Neuronal stem cell (in vitro differentiated cells): ENCODE data around the gene USP20.

Source experiments
- DNase-seq: peaks from one replicate; pipeline ENCODE4 v3.0.0-alpha.2; 2013; ENCODE audit warnings: low spot score
- H2AFZ ChIP-seq: one replicate; pipeline ENCODE4 v1.6.1; 2013; ENCODE audit warnings: mild to moderate bottlenecking, low read length, inconsistent platforms
- H2AK5ac ChIP-seq: 2 replicates; pipeline ENCODE4 v1.6.1; 2013; ENCODE audit warnings: low read depth, mild to moderate bottlenecking, inconsistent platforms, low read length, moderate library complexity, mixed read lengths
- H2BK120ac ChIP-seq: 2 replicates; pipeline ENCODE4 v1.6.1; 2013; ENCODE audit warnings: low read depth, mild to moderate bottlenecking, inconsistent platforms, low read length, moderate library complexity, mixed read lengths
- H2BK12ac ChIP-seq: one replicate; pipeline ENCODE4 v1.6.1; 2013; ENCODE audit warnings: low read length, inconsistent platforms
- H2BK15ac ChIP-seq: 2 replicates; pipeline ENCODE4 v1.6.1; 2013; ENCODE audit warnings: mild to moderate bottlenecking, low read length, inconsistent platforms, mixed read lengths
- H2BK5ac ChIP-seq: one replicate; pipeline ENCODE4 v1.6.1; 2013; ENCODE audit warnings: inconsistent platforms, mild to moderate bottlenecking, low read length, moderate library complexity
- H3K14ac ChIP-seq: one replicate; pipeline ENCODE4 v1.6.1; 2013; ENCODE audit warnings: low read length, inconsistent platforms
- H3K18ac ChIP-seq: 2 replicates; pipeline ENCODE4 v1.6.1; 2013; ENCODE audit warnings: low read length, inconsistent platforms
- H3K23ac ChIP-seq: 2 replicates; pipeline ENCODE4 v1.6.1; 2013; ENCODE audit warnings: low read depth, mild to moderate bottlenecking, mixed read lengths, low read length, inconsistent platforms; ENCODE audit not compliant: poor library complexity
- H3K27ac ChIP-seq: replicated peaks from 3 replicates; pipeline ENCODE4 v1.5.1; 2013; ENCODE audit warnings: low read length, inconsistent platforms
- H3K27me3 ChIP-seq, 3 experiments: 2 replicates each; pipeline ENCODE4 v1.6.1; 2013; ENCODE audit warnings: low read length in 3 of 3, mild to moderate bottlenecking in 2 of 3, inconsistent platforms in 1 of 3, low read depth in 1 of 3, mixed read lengths in 1 of 3, moderate library complexity in 1 of 3; ENCODE audit not compliant: control insufficient read depth in 3 of 3, insufficient read depth in 3 of 3
- H3K36me3 ChIP-seq, 2 donors: replicated peaks in 1 of 2; 2 replicates each; pipeline ENCODE4 v1.6.1; 2013; ENCODE audit warnings: low read length in 2 of 2; ENCODE audit not compliant: control insufficient read depth in 2 of 2, insufficient read depth in 2 of 2
- H3K4ac ChIP-seq: 2 replicates; pipeline ENCODE4 v1.6.1; 2013; ENCODE audit warnings: inconsistent platforms, mild to moderate bottlenecking, low read length, moderate library complexity
- H3K4me1 ChIP-seq, 2 donors: 1 replicate in 1 of 2; 2 replicates in 1 of 2; pipeline ENCODE4 v1.6.1; 2013; ENCODE audit warnings: low read length in 2 of 2, low read depth in 1 of 2; ENCODE audit not compliant: control insufficient read depth in 2 of 2, insufficient read depth in 1 of 2
- H3K4me2 ChIP-seq: one replicate; pipeline ENCODE4 v1.6.1; 2013; ENCODE audit warnings: mild to moderate bottlenecking, low read length, inconsistent platforms; ENCODE audit not compliant: insufficient read depth, poor library complexity, severe bottlenecking
- H3K4me3 ChIP-seq, 2 donors: 2 replicates each; pipeline ENCODE4 v1.5.1; 2013; ENCODE audit warnings: low read length in 2 of 2, mild to moderate bottlenecking in 2 of 2, inconsistent platforms in 1 of 2, moderate library complexity in 1 of 2
- H3K79me1 ChIP-seq: one replicate; pipeline ENCODE4 v1.6.1; 2013; ENCODE audit warnings: low read depth, mild to moderate bottlenecking, inconsistent platforms, low read length, moderate library complexity
- H3K9ac ChIP-seq: one replicate; pipeline ENCODE4 v1.6.1; 2013; ENCODE audit warnings: mild to moderate bottlenecking, low read depth, low read length, inconsistent platforms; ENCODE audit not compliant: poor library complexity
- H3K9me3 ChIP-seq, 2 donors: replicated peaks in 1 of 2; 2 replicates each; pipeline versions ENCODE3 to v1.6.1; 2013; ENCODE audit warnings: low read length in 2 of 2, mild to moderate bottlenecking in 2 of 2, inconsistent platforms in 1 of 2, low read depth in 1 of 2, mixed read lengths in 1 of 2, moderate library complexity in 1 of 2; ENCODE audit not compliant: control insufficient read depth in 2 of 2, insufficient read depth in 1 of 2
- H4K8ac ChIP-seq: one replicate; pipeline ENCODE4 v1.6.1; 2013; ENCODE audit warnings: low read depth, mild to moderate bottlenecking, inconsistent platforms, low read length, moderate library complexity
- H4K91ac ChIP-seq: one replicate; pipeline ENCODE4 v1.6.1; 2013; ENCODE audit warnings: low read length, low read depth, mild to moderate bottlenecking, inconsistent platforms; ENCODE audit not compliant: poor library complexity
- WGBS, 2 donors: extraction: QIAGEN DNeasy Blood & Tissue Kit; methylation state at CpG; one replicate each; pipeline ENCODE4 v1.1.7; 2013; ENCODE audit warnings: missing lambda C conversion rate in 2 of 2, mixed read lengths in 1 of 2; ENCODE audit not compliant: insufficient read length in 2 of 2, insufficient replicate concordance in 1 of 2; ENCODE audit errors: extremely low coverage in 2 of 2; 5-methylcytosine and 5-hydroxymethylcytosine counted together

Gene USP20

GRCh38 chr9:129864991-129865647 lies 29.9 kb downstream of the USP20 start:
- no peak overlapping the region for H3K18ac ChIP-seq
- no peak overlapping the region for H2BK15ac ChIP-seq
- H3K27me3 ChIP-seq = peaks cover 0 to 2% (median 0%) of the 10 kb centered on the region in 3 experiments
- H3K23ac ChIP-seq = no peak overlapping the region
- no peak overlapping the region for H3K4me3 ChIP-seq
- peaks cover 1% of the 10 kb centered on the region for H3K79me1 ChIP-seq
- no peaks in the 10 kb centered on the region for H3K4me1 ChIP-seq
- no peak overlapping the region for H4K8ac ChIP-seq
- H4K91ac ChIP-seq = no peak overlapping the region
- H3K14ac ChIP-seq = no peak overlapping the region
- no peak overlapping the region for H2BK5ac ChIP-seq
- H3K4ac ChIP-seq = no peak overlapping the region
- H2BK120ac ChIP-seq = no peak overlapping the region
- no peak overlapping the region for H3K9ac ChIP-seq
- H3K36me3 ChIP-seq = peaks cover 21 to 55% of the 10 kb centered on the region in 2 donors
- no CpG with 5 or more reads among the region's 11 CpGs for WGBS, 2 donors
- no peak overlapping the region for H2AFZ ChIP-seq
- no peaks in the 10 kb centered on the region for H3K9me3 ChIP-seq
- no peak overlapping the region for H2AK5ac ChIP-seq
- H3K4me2 ChIP-seq = no peak overlapping the region
- H3K27ac ChIP-seq = no peak overlapping the region
- no peak for DNase-seq
- H2BK12ac ChIP-seq = no peak overlapping the region

- Histone ChIP-seq H3K9ac (no peak overlapping the region), H3K4ac (no peak overlapping the region), H3K36me3 (peaks cover 19 to 51% of the 10 kb centered on the region in 2 donors), H3K14ac (no peak overlapping the region), H2AFZ (no peak overlapping the region), H3K4me2 (no peak overlapping the region), H2BK5ac (no peak overlapping the region), H3K27me3 (peaks cover 0 to 2% (median 0%) of the 10 kb centered on the region in 3 experiments), H3K27ac (no peak overlapping the region), H3K23ac (no peak overlapping the region), H3K4me3 (no peak overlapping the region), H3K4me1 (no peaks in the 10 kb centered on the region), H2BK12ac (no peak overlapping the region), H3K79me1 (peaks cover 1% of the 10 kb centered on the region), H4K8ac (no peak overlapping the region), H2BK120ac (no peak overlapping the region), H4K91ac (no peak overlapping the region), H3K18ac (no peak overlapping the region), H3K9me3 (no peaks in the 10 kb centered on the region), H2AK5ac (no peak overlapping the region), H2BK15ac (no peak overlapping the region)
- WGBS, 2 donors = no CpG with 5 or more reads among the region's 14 CpGs
- DNase-seq = no peak
Measured at GRCh38 chr9:129865668-129866320, 30.5 kb downstream of the USP20 start.

GRCh38 chr9:129866394-129867135 lies 31.3 kb downstream of the USP20 start:
- Histone ChIP-seq H4K8ac (no peak overlapping the region), H3K4ac (no peak overlapping the region), H2BK120ac (no peak overlapping the region), H3K18ac (no peak overlapping the region), H2BK15ac (no peak overlapping the region), H3K4me3 (no peak overlapping the region), H3K79me1 (peaks cover 1% of the 10 kb centered on the region), H2BK5ac (no peak overlapping the region), H3K9ac (no peak overlapping the region), H3K14ac (no peak overlapping the region), H4K91ac (no peak overlapping the region), H2AFZ (no peak overlapping the region), H2BK12ac (no peak overlapping the region), H3K23ac (no peak overlapping the region), H3K36me3 (peaks cover 15 to 44% of the 10 kb centered on the region in 2 donors), H3K9me3 (peaks cover 0 to 3% of the 10 kb centered on the region in 2 donors), H3K27ac (no peak overlapping the region), H2AK5ac (no peak overlapping the region), H3K4me1 (peaks cover 0 to 2% of the 10 kb centered on the region in 2 donors), H3K4me2 (no peak overlapping the region), H3K27me3 (peaks cover 0 to 2% (median 0%) of the 10 kb centered on the region in 3 experiments)
- no CpG with 5 or more reads among the region's 17 CpGs for WGBS, 2 donors
- DNase-seq = no peak
